Gastroesophageal sphincter (tissue), 3 donors: Measurements from ENCODE around the gene VWA2.

ENCODE experiments used
- POLR2A ChIP-seq, 2 donors: fragments of 450-650 bp; IDR thresholded peaks; one replicate each; pipeline ENCODE4 v1.6.1; 2017; ENCODE audit warnings: antibody characterized with exemption in 2 of 2, mild to moderate bottlenecking in 2 of 2, moderate library complexity in 1 of 2
- TF ChIP-seq, protein P1 (sequence below), 4 experiments: fragments of 200-600 bp in 2 of 4; fragments of 450-650 bp in 2 of 4; sonication (generic) in 1 of 4; IDR thresholded peaks; one replicate each; pipeline ENCODE4 v1.5.1; 2017 to 2019; ENCODE audit warnings: antibody characterized with exemption in 4 of 4, mild to moderate bottlenecking in 2 of 4, moderate library complexity in 2 of 4

DNA sequence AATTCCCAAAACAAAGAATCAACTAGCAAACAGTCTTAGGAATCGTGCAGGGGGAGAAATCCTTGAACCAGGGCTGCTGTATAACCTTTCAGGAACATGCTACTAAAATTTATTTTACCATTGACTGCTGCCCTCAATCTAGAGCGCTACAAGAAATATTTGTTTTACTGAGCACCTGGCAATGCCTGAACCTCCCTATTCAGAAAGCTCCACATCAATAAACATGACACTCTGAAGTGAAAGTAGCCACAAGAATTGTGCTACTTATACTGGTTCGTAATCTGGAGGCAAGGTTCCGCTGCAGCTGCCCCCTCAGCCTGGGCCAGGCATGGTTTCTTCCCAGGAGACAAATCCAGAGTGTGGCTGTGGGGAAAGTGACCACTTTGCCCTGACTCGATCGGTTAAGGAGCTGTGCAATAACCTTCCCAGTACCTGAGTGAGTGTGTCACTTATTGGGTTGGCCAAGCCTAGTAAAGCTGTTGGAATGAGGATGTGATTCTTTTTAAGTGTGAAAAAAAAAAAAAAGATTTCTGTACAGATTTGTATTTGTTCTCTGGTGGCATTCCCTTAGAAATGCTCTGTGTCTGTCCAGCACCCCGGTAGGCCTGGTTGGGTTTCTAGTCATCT lies 7.7 kb downstream of the VWA2 start:
- TF ChIP-seq POLR2A (IDR thresholded peaks at IDR 0.05) = no peak
- TF ChIP-seq, protein P1, sequence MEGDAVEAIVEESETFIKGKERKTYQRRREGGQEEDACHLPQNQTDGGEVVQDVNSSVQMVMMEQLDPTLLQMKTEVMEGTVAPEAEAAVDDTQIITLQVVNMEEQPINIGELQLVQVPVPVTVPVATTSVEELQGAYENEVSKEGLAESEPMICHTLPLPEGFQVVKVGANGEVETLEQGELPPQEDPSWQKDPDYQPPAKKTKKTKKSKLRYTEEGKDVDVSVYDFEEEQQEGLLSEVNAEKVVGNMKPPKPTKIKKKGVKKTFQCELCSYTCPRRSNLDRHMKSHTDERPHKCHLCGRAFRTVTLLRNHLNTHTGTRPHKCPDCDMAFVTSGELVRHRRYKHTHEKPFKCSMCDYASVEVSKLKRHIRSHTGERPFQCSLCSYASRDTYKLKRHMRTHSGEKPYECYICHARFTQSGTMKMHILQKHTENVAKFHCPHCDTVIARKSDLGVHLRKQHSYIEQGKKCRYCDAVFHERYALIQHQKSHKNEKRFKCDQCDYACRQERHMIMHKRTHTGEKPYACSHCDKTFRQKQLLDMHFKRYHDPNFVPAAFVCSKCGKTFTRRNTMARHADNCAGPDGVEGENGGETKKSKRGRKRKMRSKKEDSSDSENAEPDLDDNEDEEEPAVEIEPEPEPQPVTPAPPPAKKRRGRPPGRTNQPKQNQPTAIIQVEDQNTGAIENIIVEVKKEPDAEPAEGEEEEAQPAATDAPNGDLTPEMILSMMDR (IDR thresholded peaks at IDR 0.05) = no peak
